ENCODE results near the gene MMP14. TPM values are rescaled to one million over a fixed set of nuclear protein-coding genes. Genes with fewer than 3 reads are reported as not detected.

MMP14 gene
- total RNA-seq, 2 experiments from 2014 or later = 2.6 to 2.9 TPM

GRCh38 chr14:22878271-22879246 lies 42.2 kb downstream of the MMP14 start:
- H3K27ac Mint-ChIP-seq = no peak overlapping the region
- peaks cover 59% of the 10 kb centered on the region for H3K36me3 Mint-ChIP-seq (ENCODE audit: low read depth)
- H3K4me1 Mint-ChIP-seq (ENCODE audit: low read depth) = peaks cover 29% of the 10 kb centered on the region
- no peaks in the 10 kb centered on the region for H3K27me3 Mint-ChIP-seq
- H3K36me3 ChIP-seq (ENCODE audit: insufficient read depth, low read length) = peaks cover 61% of the 10 kb centered on the region
- H3K4me1 ChIP-seq (ENCODE audit: insufficient read depth, low read length) = peaks cover 33% of the 10 kb centered on the region
- ChIA-PET POLR2A (no interaction called here), CTCF (no interaction called here)
- H3K4me3 Mint-ChIP-seq = no peak overlapping the region
- no peaks in the 10 kb centered on the region for H3K27me3 ChIP-seq (ENCODE audit: control insufficient read depth in 1 of 2, insufficient read depth in 2 of 2, low read length in 2 of 2)
- peak overlapping the region in 1 of 2 donors; percentile 16 for H3K27ac ChIP-seq (ENCODE audit: low read depth in 1 of 2, low read length in 2 of 2)
- TF ChIP-seq, protein P1, sequence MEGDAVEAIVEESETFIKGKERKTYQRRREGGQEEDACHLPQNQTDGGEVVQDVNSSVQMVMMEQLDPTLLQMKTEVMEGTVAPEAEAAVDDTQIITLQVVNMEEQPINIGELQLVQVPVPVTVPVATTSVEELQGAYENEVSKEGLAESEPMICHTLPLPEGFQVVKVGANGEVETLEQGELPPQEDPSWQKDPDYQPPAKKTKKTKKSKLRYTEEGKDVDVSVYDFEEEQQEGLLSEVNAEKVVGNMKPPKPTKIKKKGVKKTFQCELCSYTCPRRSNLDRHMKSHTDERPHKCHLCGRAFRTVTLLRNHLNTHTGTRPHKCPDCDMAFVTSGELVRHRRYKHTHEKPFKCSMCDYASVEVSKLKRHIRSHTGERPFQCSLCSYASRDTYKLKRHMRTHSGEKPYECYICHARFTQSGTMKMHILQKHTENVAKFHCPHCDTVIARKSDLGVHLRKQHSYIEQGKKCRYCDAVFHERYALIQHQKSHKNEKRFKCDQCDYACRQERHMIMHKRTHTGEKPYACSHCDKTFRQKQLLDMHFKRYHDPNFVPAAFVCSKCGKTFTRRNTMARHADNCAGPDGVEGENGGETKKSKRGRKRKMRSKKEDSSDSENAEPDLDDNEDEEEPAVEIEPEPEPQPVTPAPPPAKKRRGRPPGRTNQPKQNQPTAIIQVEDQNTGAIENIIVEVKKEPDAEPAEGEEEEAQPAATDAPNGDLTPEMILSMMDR (IDR thresholded peaks at IDR 0.05) = no peak
- ATAC-seq (ENCODE audit: poor library complexity) = no peak
- H3K9me3 ChIP-seq (ENCODE audit: control insufficient read depth in 1 of 2, insufficient read depth in 1 of 2, low read length in 2 of 2) = no peaks in the 10 kb centered on the region
- DNase-seq = no peak
- H3K9me3 Mint-ChIP-seq = no peaks in the 10 kb centered on the region
- H3K4me3 ChIP-seq (ENCODE audit: low read length) = no peak overlapping the region
- intact Hi-C loops (cut with DNase I, micrococcal nuclease) = no loop called here

- H3K4me1 Mint-ChIP-seq (ENCODE audit: low read depth) = peaks cover 48% of the 10 kb centered on the region
- peaks cover 29% of the 10 kb centered on the region for H3K36me3 Mint-ChIP-seq (ENCODE audit: low read depth)
- no peaks in the 10 kb centered on the region for H3K9me3 Mint-ChIP-seq
- intact Hi-C loops (cut with DNase I, micrococcal nuclease) = no loop called here
- TF ChIP-seq, protein P1 (IDR thresholded peaks at IDR 0.05) = no peak
- peak overlapping the region; percentile 1 for H3K4me3 Mint-ChIP-seq
- H3K4me1 ChIP-seq (ENCODE audit: insufficient read depth, low read length) = peaks cover 36% of the 10 kb centered on the region
- ChIA-PET POLR2A (interaction anchor here (1.0 to 8.8 kb wide), 6 partner anchors 10 to 116 kb away, joined by 3 to 97 read pairs (median 6); partner anchors contain the start of genes LRP10, OXA1L and RBM23), CTCF (interaction anchor here (6.1 kb wide), 1 partner anchor 10 kb away, joined by 67 read pairs; the partner anchor contains the start of gene LRP10)
- H3K27me3 ChIP-seq (ENCODE audit: control insufficient read depth in 1 of 2, insufficient read depth in 2 of 2, low read length in 2 of 2) = no peaks in the 10 kb centered on the region
- peak overlapping the region; percentile 79 for H3K27ac Mint-ChIP-seq
- ATAC-seq (ENCODE audit: poor library complexity) (no peak), DNase-seq (no peak)
- H3K27me3 Mint-ChIP-seq = no peaks in the 10 kb centered on the region
- H3K36me3 ChIP-seq (ENCODE audit: insufficient read depth, low read length) = peaks cover 26% of the 10 kb centered on the region
- no peaks in the 10 kb centered on the region for H3K9me3 ChIP-seq (ENCODE audit: control insufficient read depth in 1 of 2, insufficient read depth in 1 of 2, low read length in 2 of 2)
- no peak overlapping the region for H3K4me3 ChIP-seq (ENCODE audit: low read length)
- no peak overlapping the region for H3K27ac ChIP-seq (ENCODE audit: low read depth in 1 of 2, low read length in 2 of 2)
Measured at GRCh38 chr14:22882064-22882463, 45.7 kb downstream of the MMP14 start.

GRCh38 chr14:22882529-22883172 lies 46.3 kb downstream of the MMP14 start:
- H3K4me3 ChIP-seq (ENCODE audit: low read length) = no peak overlapping the region
- CTCF ChIA-PET = interaction anchor here (1.2 to 6.1 kb wide), 3 partner anchors 11 to 186 kb away, joined by 3 to 67 read pairs (median 4); partner anchors contain the start of gene LRP10
- DNase-seq (peak in 8 of 14 experiments; percentile 15 to 82 (median 52)), ATAC-seq (ENCODE audit: poor library complexity) (peak; percentile 44)
- peaks cover 25% of the 10 kb centered on the region for H3K36me3 Mint-ChIP-seq (ENCODE audit: low read depth)
- intact Hi-C loops (cut with DNase I, micrococcal nuclease) = no loop called here
- H3K27me3 ChIP-seq (ENCODE audit: control insufficient read depth in 1 of 2, insufficient read depth in 2 of 2, low read length in 2 of 2) = no peaks in the 10 kb centered on the region
- no peak overlapping the region for H3K27ac ChIP-seq (ENCODE audit: low read depth in 1 of 2, low read length in 2 of 2)
- peak overlapping the region; percentile 79 for H3K27ac Mint-ChIP-seq
- no peaks in the 10 kb centered on the region for H3K9me3 Mint-ChIP-seq
- peaks cover 20% of the 10 kb centered on the region for H3K36me3 ChIP-seq (ENCODE audit: insufficient read depth, low read length)
- H3K4me1 ChIP-seq (ENCODE audit: insufficient read depth, low read length) = peaks cover 41% of the 10 kb centered on the region
- H3K9me3 ChIP-seq (ENCODE audit: control insufficient read depth in 1 of 2, insufficient read depth in 1 of 2, low read length in 2 of 2) = no peaks in the 10 kb centered on the region
- peak overlapping the region; percentile 20 for H3K4me3 Mint-ChIP-seq
- TF ChIP-seq, protein P1 (IDR thresholded peaks at IDR 0.05) = no peak
- H3K27me3 Mint-ChIP-seq = no peaks in the 10 kb centered on the region
- POLR2A ChIA-PET = interaction anchor here (0.6 to 8.8 kb wide), 8 partner anchors 10 to 116 kb away, joined by 3 to 97 read pairs (median 5); partner anchors contain the start of genes LRP10, OXA1L and RBM23
- H3K4me1 Mint-ChIP-seq (ENCODE audit: low read depth) = peaks cover 53% of the 10 kb centered on the region
